ENCODE data around the gene FBXL22.

FBXL22 gene

GRCh38 chr15:63623232-63623969 is 26.2 kb downstream of the FBXL22 start:
- TF ChIP-seq CTCF (IDR thresholded peaks at IDR 0.05; ENCODE audit: insufficient read depth, low read depth, low read length, missing control alignments): no peak
- no peak for DNase-seq (ENCODE audit: low read depth)
- no peak overlapping the region for H3K4me3 ChIP-seq (ENCODE audit: low read depth, low read length)

- TF ChIP-seq CTCF (IDR thresholded peaks at IDR 0.05; ENCODE audit: insufficient read depth, low read depth, low read length, missing control alignments): no peak
- H3K4me3 ChIP-seq (ENCODE audit: low read depth, low read length): no peak overlapping the region
- peak; percentile 62 for DNase-seq (ENCODE audit: low read depth)
Measured at GRCh38 chr15:63626955-63627354, 29.8 kb downstream of the FBXL22 start.

- TF ChIP-seq CTCF (IDR thresholded peaks at IDR 0.05; ENCODE audit: insufficient read depth, low read depth, low read length, missing control alignments): no peak
- DNase-seq (ENCODE audit: low read depth): no peak
Measured at GRCh38 chr15:63628123-63628822, 31.1 kb downstream of the FBXL22 start.

GRCh38 chr15:63630036-63630751 is 33.0 kb downstream of the FBXL22 start:
- no peak for TF ChIP-seq CTCF (IDR thresholded peaks at IDR 0.05; ENCODE audit: insufficient read depth, low read depth, low read length, missing control alignments)
- H3K4me3 ChIP-seq (ENCODE audit: low read depth, low read length): no peak overlapping the region
- no peak for DNase-seq (ENCODE audit: low read depth)

More at GRCh38 chr15:63628123-63628822, 31.1 kb downstream of the FBXL22 start:
- H3K4me3 ChIP-seq (ENCODE audit: low read depth, low read length): no peak overlapping the region

- TF ChIP-seq CTCF (IDR thresholded peaks at IDR 0.05; ENCODE audit: insufficient read depth, low read depth, low read length, missing control alignments): no peak
- no peak for DNase-seq (ENCODE audit: low read depth)
- H3K4me3 ChIP-seq (ENCODE audit: low read depth, low read length): no peak overlapping the region
Measured at GRCh38 chr15:63633312-63633711, 36.1 kb downstream of the FBXL22 start.

- H3K4me3 ChIP-seq (ENCODE audit: low read depth, low read length): no peak overlapping the region
- no peak for DNase-seq (ENCODE audit: low read depth)
- TF ChIP-seq CTCF (IDR thresholded peaks at IDR 0.05; ENCODE audit: insufficient read depth, low read depth, low read length, missing control alignments): no peak
Measured at GRCh38 chr15:63634154-63634553, 37.0 kb downstream of the FBXL22 start.

All from GM12865 (cell line).